ENCODE measurements around the gene SKI. TPM values are rescaled to one million over a fixed set of nuclear protein-coding genes. Genes with fewer than 3 reads are reported as not detected.

SKI gene
- total RNA-seq, 1 experiment from 2014 or later, result 38.2 TPM

- Mint-ChIP-seq H3K4me3 (ENCODE audit: unreplicated experiment) (no peak overlapping the region), H3K27ac (ENCODE audit: unreplicated experiment) (no peak overlapping the region), H3K4me1 (ENCODE audit: low read depth, unreplicated experiment) (peaks cover 6% of the 10 kb centered on the region), H3K36me3 (ENCODE audit: insufficient read depth, unreplicated experiment) (peaks cover 18% of the 10 kb centered on the region), H3K9me3 (ENCODE audit: unreplicated experiment) (no peaks in the 10 kb centered on the region), H3K27me3 (ENCODE audit: insufficient read depth, unreplicated experiment) (no peaks in the 10 kb centered on the region)
- Histone ChIP-seq H3K9me3 (no peaks in the 10 kb centered on the region), H3K4me1 (no peaks in the 10 kb centered on the region), H3K4me3 (ENCODE audit: low read depth, low read length) (no peak overlapping the region), H3K36me3 (ENCODE audit: control insufficient read depth, insufficient read depth, low read length) (peaks cover 2% of the 10 kb centered on the region; the same call in 1 of the 2 replicates), H3K27me3 (replicated peaks; ENCODE audit: control insufficient read depth, insufficient read depth, low read length) (no peaks in the 10 kb centered on the region)
- intact Hi-C loops (cut with micrococcal nuclease; ENCODE audit: unreplicated experiment), result loop anchor here (10.0 kb wide), 1 partner anchor 58 kb away; no protein-coding TSS in a partner anchor
- DNase-seq, result no peak
- no TSS peak for BruUV-seq (replicated peaks)
- CTCF ChIA-PET, result no interaction called here
- POLR2A ChIA-PET, result no interaction called here
- TF ChIP-seq CTCF (IDR thresholded peaks at IDR 0.05; ENCODE audit: insufficient read depth in 1 of 2, low read depth in 1 of 2, low read length in 1 of 2, severe bottlenecking in 1 of 2, unreplicated experiment in 1 of 2), result no peak
Observed at GRCh38 chr1:2256435-2257244, 28.5 kb downstream of the SKI start.

GRCh38 chr1:2257245-2257627 is 29.1 kb downstream of the SKI start:
- Mint-ChIP-seq H3K4me1 (ENCODE audit: low read depth, unreplicated experiment) (peaks cover 6% of the 10 kb centered on the region), H3K27me3 (ENCODE audit: insufficient read depth, unreplicated experiment) (no peaks in the 10 kb centered on the region), H3K9me3 (ENCODE audit: unreplicated experiment) (no peaks in the 10 kb centered on the region), H3K27ac (ENCODE audit: unreplicated experiment) (no peak overlapping the region), H3K36me3 (ENCODE audit: insufficient read depth, unreplicated experiment) (peaks cover 19% of the 10 kb centered on the region), H3K4me3 (ENCODE audit: unreplicated experiment) (no peak overlapping the region)
- DNase-seq, result no peak
- CTCF ChIA-PET, result no interaction called here
- Histone ChIP-seq H3K9me3 (no peaks in the 10 kb centered on the region), H3K4me3 (ENCODE audit: low read depth, low read length) (no peak overlapping the region), H3K27me3 (replicated peaks; ENCODE audit: control insufficient read depth, insufficient read depth, low read length) (no peaks in the 10 kb centered on the region), H3K4me1 (no peaks in the 10 kb centered on the region), H3K36me3 (ENCODE audit: control insufficient read depth, insufficient read depth, low read length) (peaks cover 2% of the 10 kb centered on the region; the same call in 1 of the 2 replicates)
- POLR2A ChIA-PET, result no interaction called here
- intact Hi-C loops (cut with micrococcal nuclease; ENCODE audit: unreplicated experiment), result loop anchor here (10.0 kb wide), 1 partner anchor 58 kb away; no protein-coding TSS in a partner anchor
- TF ChIP-seq CTCF (IDR thresholded peaks at IDR 0.05; ENCODE audit: insufficient read depth in 1 of 2, low read depth in 1 of 2, low read length in 1 of 2, severe bottlenecking in 1 of 2, unreplicated experiment in 1 of 2), result no peak
- no TSS peak for BruUV-seq (replicated peaks)

- no peak for DNase-seq
- H3K4me1 Mint-ChIP-seq (ENCODE audit: low read depth, unreplicated experiment), result peaks cover 6% of the 10 kb centered on the region
- POLR2A ChIA-PET, result no interaction called here
Observed at GRCh38 chr1:2258122-2258681, 30.1 kb downstream of the SKI start.

More at GRCh38 chr1:2258122-2258681, 30.1 kb downstream of the SKI start:
- Histone ChIP-seq H3K27me3 (replicated peaks; ENCODE audit: control insufficient read depth, insufficient read depth, low read length) (no peaks in the 10 kb centered on the region), H3K9me3 (no peaks in the 10 kb centered on the region), H3K4me3 (ENCODE audit: low read depth, low read length) (no peak overlapping the region), H3K36me3 (ENCODE audit: control insufficient read depth, insufficient read depth, low read length) (no peaks in the 10 kb centered on the region; the same call in 1 of the 2 replicates), H3K4me1 (no peaks in the 10 kb centered on the region)
- Mint-ChIP-seq H3K4me3 (ENCODE audit: unreplicated experiment) (no peak overlapping the region), H3K36me3 (ENCODE audit: insufficient read depth, unreplicated experiment) (peaks cover 13% of the 10 kb centered on the region), H3K9me3 (ENCODE audit: unreplicated experiment) (no peaks in the 10 kb centered on the region), H3K27ac (ENCODE audit: unreplicated experiment) (no peak overlapping the region), H3K27me3 (ENCODE audit: insufficient read depth, unreplicated experiment) (no peaks in the 10 kb centered on the region)
- no peak for TF ChIP-seq CTCF (IDR thresholded peaks at IDR 0.05; ENCODE audit: insufficient read depth in 1 of 2, low read depth in 1 of 2, low read length in 1 of 2, severe bottlenecking in 1 of 2, unreplicated experiment in 1 of 2)
- intact Hi-C loops (cut with micrococcal nuclease; ENCODE audit: unreplicated experiment), result loop anchor here (10.0 kb wide), 1 partner anchor 57 kb away; no protein-coding TSS in a partner anchor
- BruUV-seq (replicated peaks), result no TSS peak
- CTCF ChIA-PET, result no interaction called here
